ENCODE results near the gene GNAI1. TPM values are rescaled to one million over a fixed set of nuclear protein-coding genes. Genes with fewer than 3 reads are reported as not detected.

Gene GNAI1
- total RNA-seq, 1 donor from 2014 or later, result 35.5 TPM

GRCh38 chr7:80236681-80237080 is 102.0 kb downstream of the GNAI1 start:
- Mint-ChIP-seq H3K9me3 (ENCODE audit: unreplicated experiment) (no peaks in the 10 kb centered on the region), H3K27ac (ENCODE audit: unreplicated experiment) (no peak overlapping the region), H3K36me3 (ENCODE audit: low read depth, unreplicated experiment) (no peaks in the 10 kb centered on the region), H3K4me1 (ENCODE audit: low read depth, unreplicated experiment) (peaks cover 10% of the 10 kb centered on the region), H3K27me3 (ENCODE audit: low read depth, unreplicated experiment) (no peaks in the 10 kb centered on the region), H3K4me3 (ENCODE audit: unreplicated experiment) (no peak overlapping the region)
- H3K36me3 ChIP-seq (ENCODE audit: insufficient read depth, low read length), result no peaks in the 10 kb centered on the region
- H3K4me3 ChIP-seq (ENCODE audit: insufficient read depth, low read depth, low read length), result no peak overlapping the region
- no peak overlapping the region for H3K4me2 ChIP-seq (ENCODE audit: low read length)
- TF ChIP-seq CTCF (IDR thresholded peaks at IDR 0.05; ENCODE audit: insufficient read depth, low read depth, low read length), result no peak
- no peak for TF ChIP-seq EZH2 (IDR thresholded peaks at IDR 0.05; ENCODE audit: insufficient read depth, low read length)
- H3K9ac ChIP-seq (ENCODE audit: low read length), result no peak overlapping the region
- no peaks in the 10 kb centered on the region for H3K9me3 ChIP-seq (ENCODE audit: insufficient read depth, low read depth, low read length)
- H3K27ac ChIP-seq (ENCODE audit: low read depth, low read length), result no peak overlapping the region
- no peak for DNase-seq (ENCODE audit: low read depth)
- H4K20me1 ChIP-seq (ENCODE audit: insufficient read depth, low read length), result no peaks in the 10 kb centered on the region
- H3K4me1 ChIP-seq (ENCODE audit: insufficient read depth, low read length), result peaks cover 3% of the 10 kb centered on the region
- no peaks in the 10 kb centered on the region for H3K27me3 ChIP-seq (ENCODE audit: insufficient read depth, low read length)
- no peaks in the 10 kb centered on the region for H3K79me2 ChIP-seq (ENCODE audit: insufficient read depth, low read length)
- no peak overlapping the region for H2AFZ ChIP-seq (ENCODE audit: low read depth, low read length)
- FAIRE-seq, result no peak

GRCh38 chr7:80240265-80241025 is 105.8 kb downstream of the GNAI1 start:
- Mint-ChIP-seq H3K27ac (ENCODE audit: unreplicated experiment) (no peak overlapping the region), H3K4me3 (ENCODE audit: unreplicated experiment) (no peak overlapping the region), H3K27me3 (ENCODE audit: low read depth, unreplicated experiment) (no peaks in the 10 kb centered on the region), H3K4me1 (ENCODE audit: low read depth, unreplicated experiment) (peaks cover 3% of the 10 kb centered on the region), H3K9me3 (ENCODE audit: unreplicated experiment) (no peaks in the 10 kb centered on the region), H3K36me3 (ENCODE audit: low read depth, unreplicated experiment) (no peaks in the 10 kb centered on the region)
- DNase-seq (ENCODE audit: low read depth), result peak; percentile 10
- no peak for FAIRE-seq
- H3K27me3 ChIP-seq (ENCODE audit: insufficient read depth, low read length), result no peaks in the 10 kb centered on the region
- no peak overlapping the region for H3K27ac ChIP-seq (ENCODE audit: low read depth, low read length)
- H3K9ac ChIP-seq (ENCODE audit: low read length), result no peak overlapping the region
- no peak for TF ChIP-seq EZH2 (IDR thresholded peaks at IDR 0.05; ENCODE audit: insufficient read depth, low read length)
- TF ChIP-seq CTCF (IDR thresholded peaks at IDR 0.05; ENCODE audit: insufficient read depth, low read depth, low read length), result no peak
- H3K36me3 ChIP-seq (ENCODE audit: insufficient read depth, low read length), result no peaks in the 10 kb centered on the region
- no peaks in the 10 kb centered on the region for H4K20me1 ChIP-seq (ENCODE audit: insufficient read depth, low read length)
- H3K4me1 ChIP-seq (ENCODE audit: insufficient read depth, low read length), result no peaks in the 10 kb centered on the region
- H3K4me3 ChIP-seq (ENCODE audit: insufficient read depth, low read depth, low read length), result no peak overlapping the region
- H2AFZ ChIP-seq (ENCODE audit: low read depth, low read length), result no peak overlapping the region
- H3K4me2 ChIP-seq (ENCODE audit: low read length), result no peak overlapping the region
- H3K9me3 ChIP-seq (ENCODE audit: insufficient read depth, low read depth, low read length), result no peaks in the 10 kb centered on the region
- H3K79me2 ChIP-seq (ENCODE audit: insufficient read depth, low read length), result no peaks in the 10 kb centered on the region

- Mint-ChIP-seq H3K4me1 (ENCODE audit: low read depth, unreplicated experiment) (peaks cover 3% of the 10 kb centered on the region), H3K27ac (ENCODE audit: unreplicated experiment) (no peak overlapping the region), H3K4me3 (ENCODE audit: unreplicated experiment) (no peak overlapping the region), H3K9me3 (ENCODE audit: unreplicated experiment) (no peaks in the 10 kb centered on the region), H3K36me3 (ENCODE audit: low read depth, unreplicated experiment) (no peaks in the 10 kb centered on the region), H3K27me3 (ENCODE audit: low read depth, unreplicated experiment) (no peaks in the 10 kb centered on the region)
- DNase-seq (ENCODE audit: low read depth), result no peak
- Histone ChIP-seq H3K9me3 (ENCODE audit: insufficient read depth, low read depth, low read length) (no peaks in the 10 kb centered on the region), H3K79me2 (ENCODE audit: insufficient read depth, low read length) (no peaks in the 10 kb centered on the region), H2AFZ (ENCODE audit: low read depth, low read length) (no peak overlapping the region), H3K27ac (ENCODE audit: low read depth, low read length) (no peak overlapping the region), H3K4me1 (ENCODE audit: insufficient read depth, low read length) (no peaks in the 10 kb centered on the region), H3K4me2 (ENCODE audit: low read length) (no peak overlapping the region), H3K27me3 (ENCODE audit: insufficient read depth, low read length) (no peaks in the 10 kb centered on the region), H4K20me1 (ENCODE audit: insufficient read depth, low read length) (no peaks in the 10 kb centered on the region), H3K4me3 (ENCODE audit: insufficient read depth, low read depth, low read length) (no peak overlapping the region), H3K9ac (ENCODE audit: low read length) (no peak overlapping the region), H3K36me3 (ENCODE audit: insufficient read depth, low read length) (no peaks in the 10 kb centered on the region)
- no peak for FAIRE-seq
- no peak for TF ChIP-seq EZH2 (IDR thresholded peaks at IDR 0.05; ENCODE audit: insufficient read depth, low read length)
- TF ChIP-seq CTCF (IDR thresholded peaks at IDR 0.05; ENCODE audit: insufficient read depth, low read depth, low read length), result no peak
These were observed 107.0 kb downstream of the GNAI1 start for GRCh38 chr7:80241671-80242070.

All from astrocyte (in vitro differentiated cells and primary cell).